Hematopoietic multipotent progenitor cell treated with erythropoietin and hydrocortisone succinate and interleukin-3 and kit ligand, for 4 days (in vitro differentiated cells): ENCODE measurements around the gene ADCK1.
"Not testable (repeated sequence)": the region's sequence is repeated elsewhere in the genome, so short reads cannot be mapped to it uniquely, and the experiment has no call there.

Experiments
- DNase-seq: peaks from one replicate; pipeline ENCODE4 v3.0.0-alpha.2; 2015

ADCK1 gene

GRCh38 chr14:77906446-77906845 lies 106.5 kb downstream of the ADCK1 start:
- DNase-seq: no peak

- DNase-seq: peak; percentile 55
Measured at GRCh38 chr14:77908847-77909246, 108.9 kb downstream of the ADCK1 start.

DNA sequence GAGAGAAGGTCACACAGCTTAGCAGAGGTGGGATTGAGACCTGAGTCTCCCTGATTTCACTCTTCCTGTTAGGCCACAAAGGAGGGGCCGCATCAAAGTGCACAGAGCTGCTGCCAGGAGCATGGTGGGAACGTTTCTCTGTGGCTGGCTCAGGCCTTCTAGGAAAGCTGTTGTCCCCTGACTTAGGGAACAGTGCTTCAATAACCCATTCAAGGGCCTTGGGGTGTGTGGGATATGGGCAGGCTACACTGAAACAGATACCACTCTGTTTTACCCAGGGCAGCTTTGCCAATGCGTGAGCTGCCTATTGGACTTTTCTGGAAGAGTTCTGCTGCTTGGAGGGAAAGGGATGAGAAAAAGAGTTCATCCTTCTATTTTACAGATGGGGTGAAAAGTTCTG lies 110.0 kb downstream of the ADCK1 start:
- no peak for DNase-seq

- no peak for DNase-seq
Measured at GRCh38 chr14:77910506-77910905, 110.6 kb downstream of the ADCK1 start.

GRCh38 chr14:77911356-77911755 lies 111.4 kb downstream of the ADCK1 start:
- DNase-seq: no peak

GRCh38 chr14:77912754-77913556 lies 113.0 kb downstream of the ADCK1 start:
- DNase-seq: no peak

DNA sequence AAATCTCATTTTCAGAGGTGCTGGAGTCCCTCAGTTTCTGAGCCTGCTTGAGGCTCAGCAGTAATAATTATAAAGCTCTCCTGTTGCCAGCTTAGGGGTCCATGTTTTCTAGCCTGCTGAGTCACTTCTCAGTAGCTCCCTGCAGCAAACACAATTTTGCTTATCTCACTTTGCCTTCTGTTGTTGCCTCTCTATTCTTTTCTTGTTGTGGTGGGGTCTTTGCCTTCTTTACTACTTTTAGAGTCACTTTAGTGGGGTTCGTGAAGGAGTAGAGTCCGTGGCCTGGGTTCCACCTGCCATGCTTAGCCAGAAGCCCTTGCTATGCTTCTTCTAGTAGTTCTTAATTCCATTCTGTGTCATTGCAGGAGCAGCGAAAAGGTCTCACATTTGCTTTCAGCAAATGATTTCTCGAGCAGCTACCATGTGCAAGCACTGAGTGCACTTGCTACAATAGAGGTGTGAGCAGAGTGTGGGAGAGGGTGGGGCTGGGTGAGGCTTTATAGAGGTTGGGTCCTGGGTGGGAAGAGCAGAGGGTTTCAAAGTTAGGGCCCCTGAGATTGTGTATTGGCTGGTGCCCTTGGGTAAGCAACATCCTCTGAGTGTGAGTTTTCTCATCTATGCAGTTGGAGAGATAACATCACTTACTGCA lies 114.3 kb downstream of the ADCK1 start:
- peak; percentile 90 for DNase-seq

GRCh38 chr14:77915390-77915789 lies 115.5 kb downstream of the ADCK1 start:
- not testable (repeated sequence) for DNase-seq

DNA sequence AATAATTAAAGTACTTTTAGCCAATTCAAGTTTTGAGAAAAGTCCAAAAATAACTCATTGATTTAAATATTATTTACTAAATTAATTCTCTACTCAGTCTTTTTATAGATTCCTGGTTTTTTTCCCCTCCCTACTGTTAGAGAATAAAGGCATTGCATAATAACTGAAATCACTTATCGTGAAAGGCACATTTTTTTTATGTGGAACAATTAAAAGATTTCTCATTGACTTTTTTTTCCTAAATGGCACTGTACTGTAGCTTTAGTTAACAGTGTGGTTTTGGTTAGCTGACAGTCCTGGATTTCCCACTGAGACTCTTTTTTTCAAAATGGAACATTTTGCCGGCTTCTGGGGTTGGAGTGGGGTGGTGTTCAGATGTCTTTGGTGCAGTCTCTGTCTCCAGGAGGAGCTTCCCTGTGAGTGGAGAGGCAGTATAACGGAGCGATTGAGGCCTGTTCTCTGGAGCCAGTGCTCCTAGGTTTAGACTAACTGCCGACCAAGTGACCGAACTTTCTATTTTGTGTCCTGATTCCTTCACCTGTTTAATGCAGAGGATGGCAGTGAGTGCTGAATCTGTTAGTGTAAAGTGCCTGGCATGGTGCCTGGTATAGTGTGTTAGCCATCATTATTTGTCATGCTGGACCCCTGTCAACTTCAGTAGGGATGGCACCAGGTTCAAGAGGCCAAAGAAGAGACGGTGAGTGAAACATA lies 117.7 kb downstream of the ADCK1 start:
- DNase-seq: peak; percentile 54

DNA sequence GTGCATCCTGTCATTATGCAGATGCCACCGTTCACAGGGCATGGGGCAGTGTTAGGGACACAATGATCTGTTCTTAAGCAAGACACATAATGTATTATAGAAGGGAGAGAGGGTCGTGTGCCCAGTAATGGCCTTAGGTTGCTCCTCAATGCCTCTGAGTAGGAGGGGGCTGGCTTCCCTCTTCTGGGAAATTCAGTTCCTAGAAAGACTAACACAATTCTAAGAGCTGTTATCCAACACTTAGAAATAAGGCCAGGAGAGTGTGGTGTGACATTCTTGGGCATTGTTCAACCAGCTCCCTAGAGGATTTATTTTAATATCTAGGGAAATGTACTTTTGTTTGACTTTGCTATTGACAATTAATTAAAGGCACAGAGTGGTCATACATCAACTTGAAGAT lies 118.5 kb downstream of the ADCK1 start:
- peak; percentile 69 for DNase-seq

GRCh38 chr14:77920312-77920711 lies 120.4 kb downstream of the ADCK1 start:
- no peak for DNase-seq

DNA sequence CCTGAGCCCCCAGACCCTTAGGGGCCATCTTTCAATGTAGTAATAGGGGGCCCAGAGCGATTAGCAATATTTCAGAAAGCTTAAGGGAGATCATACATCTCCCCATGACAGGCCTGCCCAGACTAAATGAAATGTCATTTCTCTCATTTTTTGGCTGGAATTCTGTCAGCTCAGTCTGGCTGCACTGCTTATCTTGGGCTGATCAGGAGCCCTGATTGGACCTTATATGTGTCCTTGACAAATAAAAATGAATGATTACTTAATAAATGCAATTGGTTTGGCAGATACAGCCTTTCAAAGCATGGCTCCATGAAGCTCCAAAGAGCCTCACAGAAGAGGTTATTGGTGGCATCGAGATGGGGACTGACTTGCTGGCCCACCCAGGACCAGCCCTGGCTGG lies 121.9 kb downstream of the ADCK1 start:
- no peak for DNase-seq

GRCh38 chr14:77923131-77923936 lies 123.4 kb downstream of the ADCK1 start:
- peak; percentile 73 for DNase-seq

- DNase-seq: no peak
Measured at GRCh38 chr14:77924141-77924948, 124.4 kb downstream of the ADCK1 start.

DNA sequence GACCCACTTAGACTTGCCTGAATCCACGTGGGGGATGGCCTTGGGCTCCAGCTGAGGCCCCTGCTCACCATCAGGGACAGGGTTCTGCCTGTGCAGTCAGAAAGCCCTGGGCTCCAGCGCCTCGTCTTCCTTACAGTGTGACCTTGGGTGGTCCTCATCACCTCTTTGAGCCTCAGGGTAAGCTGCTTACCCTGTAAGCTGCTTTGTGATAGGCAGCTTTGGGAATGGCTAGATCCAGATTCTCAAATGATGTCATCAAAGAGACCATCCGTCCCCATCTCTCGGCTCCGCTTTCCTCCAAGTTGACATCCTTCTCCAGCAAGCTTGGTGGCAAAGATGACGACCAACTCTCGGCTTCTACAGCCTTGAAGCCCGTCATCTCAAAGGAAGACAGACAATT lies 127.0 kb downstream of the ADCK1 start:
- DNase-seq: no peak

DNA sequence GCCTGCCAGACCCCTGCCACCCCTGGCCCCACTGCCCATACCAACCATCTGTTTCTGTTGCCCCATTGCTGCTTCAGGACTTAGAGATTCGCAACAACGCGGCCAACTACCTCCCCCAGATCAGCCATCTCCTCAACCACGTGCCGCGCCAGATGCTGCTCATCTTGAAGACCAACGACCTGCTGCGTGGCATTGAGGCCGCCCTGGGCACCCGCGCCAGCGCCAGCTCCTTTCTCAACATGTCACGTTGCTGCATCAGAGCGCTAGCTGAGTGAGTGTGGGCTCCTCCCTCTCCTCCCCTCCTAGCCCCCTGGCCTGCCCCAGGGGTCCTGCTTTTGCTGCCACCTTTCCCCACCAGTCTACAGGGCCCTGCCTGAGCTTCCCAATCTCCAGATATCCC lies 131.5 kb downstream of the ADCK1 start:
- no peak for DNase-seq

GRCh38 chr14:77936138-77936639 lies 136.3 kb downstream of the ADCK1 start:
- DNase-seq: no peak

GRCh38 chr14:77947372-77947771 lies 147.5 kb downstream of the ADCK1 start:
- no peak for DNase-seq

- DNase-seq: no peak
Measured at GRCh38 chr14:77950371-77951063, 150.6 kb downstream of the ADCK1 start.

DNA sequence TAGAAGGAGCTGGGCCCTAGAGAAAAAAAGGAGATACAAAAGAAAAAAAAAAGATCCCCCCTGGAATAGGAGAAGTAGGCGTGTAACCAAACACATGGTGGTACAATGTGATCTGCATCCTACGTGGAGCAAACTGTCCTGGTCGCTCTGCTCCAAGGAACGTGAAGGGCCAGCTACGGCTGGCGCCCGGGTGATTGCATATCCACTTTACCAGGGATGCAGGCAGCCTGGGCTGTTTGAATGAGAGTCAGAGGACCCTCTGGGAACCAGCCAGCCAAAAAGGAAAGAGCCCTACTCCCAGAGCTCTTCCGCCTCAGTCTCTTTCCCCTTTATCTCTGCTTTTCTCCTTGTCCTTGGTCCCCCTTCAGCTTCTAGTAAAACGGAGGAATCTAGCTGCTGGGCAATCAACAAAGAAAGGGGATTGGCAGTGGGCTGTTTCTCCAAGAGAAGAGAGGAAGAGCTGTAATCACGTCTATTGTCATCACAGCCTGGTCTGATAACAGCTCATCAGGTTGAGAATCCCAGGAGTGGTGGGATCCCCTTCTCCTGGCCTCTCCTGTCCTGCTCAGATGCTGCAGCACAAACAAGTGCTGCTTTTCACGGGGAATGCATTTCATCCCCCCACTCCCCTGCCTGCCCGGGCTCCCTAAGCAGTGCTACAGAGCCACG lies 156.0 kb downstream of the ADCK1 start:
- DNase-seq: no peak

DNA sequence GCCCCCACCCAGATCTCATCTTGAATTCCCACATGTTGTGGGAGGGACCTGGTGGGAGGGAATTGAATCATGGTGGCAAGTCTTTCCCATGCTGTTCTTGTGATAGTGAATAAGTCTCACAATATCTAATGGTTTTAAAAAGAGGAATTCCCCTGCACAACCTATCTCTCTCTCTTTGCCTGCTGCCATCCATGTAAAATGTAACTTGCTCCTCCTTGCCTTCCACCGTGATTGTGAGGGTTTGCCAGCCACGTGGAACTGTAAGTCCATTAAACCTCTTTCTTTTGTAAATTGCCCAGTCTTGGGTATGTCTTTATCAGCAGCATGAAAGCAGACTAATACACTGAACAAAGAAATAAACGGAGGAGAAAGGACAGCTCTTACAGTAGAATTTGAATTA lies 159.8 kb downstream of the ADCK1 start:
- not testable (repeated sequence) for DNase-seq
